ENCODE measurements around the gene SNRPD2. TPM values are rescaled to one million over a fixed set of nuclear protein-coding genes. Genes with fewer than 3 reads are reported as not detected.

Gene SNRPD2
- total RNA-seq, 1 donor from 2014 or later: 314 TPM

DNA sequence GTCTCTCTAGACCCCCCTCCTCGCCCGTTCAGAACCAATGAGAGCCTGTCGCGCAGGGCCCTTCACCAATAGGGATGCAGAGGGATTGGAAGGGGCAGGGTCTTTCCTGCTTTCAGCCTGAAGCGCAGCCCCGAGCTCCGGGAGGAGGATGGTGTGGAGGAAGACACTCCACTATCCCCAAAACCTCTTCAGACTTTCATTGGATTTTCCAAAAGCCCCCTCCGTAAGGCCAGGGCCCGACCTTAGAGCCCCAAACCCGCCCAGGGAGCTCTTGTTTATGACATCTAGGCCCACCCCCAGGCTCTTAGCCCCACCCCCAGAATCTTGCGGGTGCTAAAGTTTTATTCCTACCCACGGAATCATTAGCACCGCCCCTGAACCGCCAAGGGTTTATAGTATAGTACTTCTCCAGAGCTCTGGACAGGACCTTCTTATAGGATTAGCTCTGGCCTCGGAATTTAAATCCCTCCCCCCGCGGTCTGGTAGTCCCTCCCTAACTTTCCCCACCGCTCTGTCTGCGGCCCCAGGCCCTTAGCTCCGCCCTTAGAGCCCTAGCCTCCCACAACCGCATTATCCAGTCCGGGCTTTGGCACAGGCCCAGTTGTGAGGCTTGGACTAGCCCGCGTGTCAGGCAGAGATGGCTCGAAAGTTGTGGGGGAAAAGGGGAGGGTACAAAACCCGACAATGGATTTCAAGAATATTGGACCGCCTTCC is 46.0 kb downstream of the SNRPD2 start:
- TF ChIP-seq CTCF (IDR thresholded peaks at IDR 0.05): no peak
- peaks cover 31% of the 10 kb centered on the region for H3K4me1 Mint-ChIP-seq (ENCODE audit: low read depth)
- no peaks in the 10 kb centered on the region for H3K27me3 Mint-ChIP-seq (ENCODE audit: low read depth)
- peak overlapping the region; percentile 79 for H3K4me3 Mint-ChIP-seq (ENCODE audit: unreplicated experiment)
- H3K9me3 Mint-ChIP-seq (ENCODE audit: low read depth): no peaks in the 10 kb centered on the region
- H3K36me3 Mint-ChIP-seq (ENCODE audit: low read depth): no peaks in the 10 kb centered on the region
- DNase-seq (ENCODE audit: low spot score): no peak
- H3K27ac Mint-ChIP-seq (ENCODE audit: unreplicated experiment): peak overlapping the region; percentile 74

DNA sequence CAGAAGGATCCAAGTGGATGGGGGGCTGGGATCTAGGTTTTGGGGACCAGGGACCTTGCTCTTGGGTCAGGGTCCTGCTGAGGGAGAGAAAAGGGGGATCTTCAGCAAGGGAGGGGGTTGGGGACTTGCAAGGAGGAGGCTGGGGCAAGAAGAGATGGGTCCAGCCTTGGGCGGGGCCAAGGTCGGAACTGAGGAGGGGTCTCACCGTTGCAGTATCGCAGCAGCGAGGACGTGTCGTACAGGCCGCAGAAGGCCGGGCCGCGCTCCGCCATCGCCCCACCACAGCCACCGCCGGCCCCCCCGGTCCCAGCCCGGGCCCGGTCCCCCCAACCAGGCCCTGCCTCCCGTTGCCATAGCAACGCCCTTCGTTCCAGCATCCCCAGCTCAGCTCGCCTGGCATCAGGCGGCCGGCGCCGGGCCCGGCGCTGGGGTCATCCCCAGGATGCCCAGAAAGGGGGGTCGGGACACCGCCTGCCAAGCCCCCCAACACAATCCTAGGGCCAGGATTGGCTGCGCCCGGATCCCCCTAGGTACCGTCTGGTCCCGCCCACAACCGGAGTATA is 46.6 kb downstream of the SNRPD2 start:
- H3K4me3 Mint-ChIP-seq (ENCODE audit: unreplicated experiment): peak overlapping the region; percentile 79
- peaks cover 33% of the 10 kb centered on the region for H3K4me1 Mint-ChIP-seq (ENCODE audit: low read depth)

DNA sequence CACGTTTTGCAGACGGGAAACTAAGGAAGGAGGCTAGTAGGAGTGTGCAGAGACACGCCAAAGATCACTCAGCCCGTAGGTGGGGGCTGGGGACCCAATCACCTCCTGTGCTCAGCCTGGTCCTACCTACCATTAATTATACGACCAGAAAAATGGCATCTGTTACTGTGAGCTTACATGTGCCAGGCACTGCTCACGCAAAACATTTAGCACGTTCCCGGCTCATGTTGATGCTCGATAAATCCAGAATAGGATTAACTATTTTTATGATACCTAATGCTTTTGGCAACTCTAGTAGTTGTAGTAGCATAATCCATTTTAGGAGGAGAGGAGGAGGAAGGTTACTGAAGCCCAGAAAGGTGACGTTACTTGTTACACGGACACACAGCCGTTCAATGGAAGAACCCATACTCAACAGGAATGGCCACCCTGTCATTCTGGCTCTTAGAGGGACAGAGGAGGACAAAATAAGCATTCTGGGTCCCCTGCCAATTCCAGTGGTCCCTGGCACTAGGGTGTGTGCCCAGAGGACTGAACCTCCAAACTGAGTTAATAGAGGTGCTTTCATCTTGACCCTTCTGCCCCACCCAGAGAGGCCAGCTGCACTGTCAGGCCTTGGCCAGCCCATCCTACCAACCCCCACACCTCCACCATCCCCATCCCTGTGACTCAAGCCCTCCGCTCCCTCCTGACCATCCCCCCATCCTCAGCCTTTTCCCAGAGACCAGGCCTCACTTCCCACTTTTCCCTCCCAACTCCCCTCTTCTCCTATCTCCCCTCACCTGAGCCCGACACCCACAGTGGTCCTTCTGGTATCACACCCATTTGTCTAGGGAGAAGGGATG is 47.6 kb downstream of the SNRPD2 start:
- no peaks in the 10 kb centered on the region for H3K9me3 Mint-ChIP-seq (ENCODE audit: low read depth)
- TF ChIP-seq CTCF (IDR thresholded peaks at IDR 0.05): no peak
- no peaks in the 10 kb centered on the region for H3K36me3 Mint-ChIP-seq (ENCODE audit: low read depth)
- DNase-seq (ENCODE audit: low spot score): no peak
- H3K4me1 Mint-ChIP-seq (ENCODE audit: low read depth): peaks cover 33% of the 10 kb centered on the region
- H3K27ac Mint-ChIP-seq (ENCODE audit: unreplicated experiment): no peak overlapping the region
- H3K27me3 Mint-ChIP-seq (ENCODE audit: low read depth): no peaks in the 10 kb centered on the region
- H3K4me3 Mint-ChIP-seq (ENCODE audit: unreplicated experiment): no peak overlapping the region

More for the DNA sequence above, 46.6 kb downstream of the SNRPD2 start:
- Mint-ChIP-seq H3K36me3 (ENCODE audit: low read depth) (no peaks in the 10 kb centered on the region), H3K27me3 (ENCODE audit: low read depth) (no peaks in the 10 kb centered on the region), H3K27ac (ENCODE audit: unreplicated experiment) (no peak overlapping the region), H3K9me3 (ENCODE audit: low read depth) (no peaks in the 10 kb centered on the region)
- TF ChIP-seq CTCF (IDR thresholded peaks at IDR 0.05): no peak
- DNase-seq (ENCODE audit: low spot score): no peak

DNA sequence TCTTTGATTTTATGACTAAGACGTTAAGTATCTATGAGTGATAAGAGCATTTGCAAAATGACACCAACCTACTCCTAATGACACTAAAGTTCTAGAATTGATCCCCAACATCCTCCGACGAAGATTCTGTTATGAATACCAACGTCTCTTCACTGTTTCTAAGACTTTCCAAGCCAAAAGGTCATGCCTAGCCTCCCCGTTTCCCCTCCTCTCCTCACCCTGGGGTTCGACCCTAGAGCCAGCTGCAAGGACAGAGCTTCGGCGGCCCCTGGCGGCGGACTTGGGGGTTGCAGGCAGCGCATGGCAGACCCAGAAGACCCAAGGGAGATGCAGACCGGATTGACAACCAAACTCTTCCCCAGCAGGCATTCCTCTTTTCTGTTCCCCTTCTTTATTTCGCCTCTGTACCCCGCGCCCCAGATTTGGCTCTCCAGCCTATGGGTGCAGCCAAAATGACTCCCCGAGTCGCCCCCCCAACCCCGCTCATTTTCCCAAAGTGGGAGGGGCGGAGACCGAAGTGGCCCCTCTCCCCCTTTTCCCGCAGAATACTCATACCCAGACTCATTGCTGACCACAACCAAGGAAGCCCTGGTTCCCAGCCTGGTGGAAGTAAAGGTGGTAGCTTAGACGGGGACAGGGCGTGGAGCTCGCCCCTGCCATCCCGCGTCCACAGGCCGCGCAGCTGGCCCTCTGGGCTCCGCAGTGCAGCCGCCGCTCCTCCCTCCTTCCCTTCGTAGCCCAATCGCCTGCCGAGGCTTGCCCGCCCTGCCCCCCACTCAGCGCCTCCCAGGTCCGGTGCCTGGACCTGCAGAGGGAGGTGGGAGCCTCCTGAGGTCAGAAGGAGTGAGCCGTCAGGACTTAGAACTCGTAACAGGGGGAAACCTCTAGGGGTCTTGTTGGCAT is 48.5 kb downstream of the SNRPD2 start:
- H3K27ac Mint-ChIP-seq (ENCODE audit: unreplicated experiment): peak overlapping the region; percentile 15
- H3K27me3 Mint-ChIP-seq (ENCODE audit: low read depth): no peaks in the 10 kb centered on the region
- no peak for DNase-seq (ENCODE audit: low spot score)
- H3K4me1 Mint-ChIP-seq (ENCODE audit: low read depth): peaks cover 42% of the 10 kb centered on the region
- TF ChIP-seq CTCF (IDR thresholded peaks at IDR 0.05): peak; percentile 95
- no peaks in the 10 kb centered on the region for H3K36me3 Mint-ChIP-seq (ENCODE audit: low read depth)
- H3K4me3 Mint-ChIP-seq (ENCODE audit: unreplicated experiment): no peak overlapping the region
- H3K9me3 Mint-ChIP-seq (ENCODE audit: low read depth): no peaks in the 10 kb centered on the region
